Measurements from ENCODE around the gene TRIM29.
A peak's percentile ranks its signal among the peaks of the same experiment; 100 is the strongest.

GRCh38 chr11:120079750-120080610 lies 57.9 kb downstream of the TRIM29 start:
- TF ChIP-seq, protein P1, sequence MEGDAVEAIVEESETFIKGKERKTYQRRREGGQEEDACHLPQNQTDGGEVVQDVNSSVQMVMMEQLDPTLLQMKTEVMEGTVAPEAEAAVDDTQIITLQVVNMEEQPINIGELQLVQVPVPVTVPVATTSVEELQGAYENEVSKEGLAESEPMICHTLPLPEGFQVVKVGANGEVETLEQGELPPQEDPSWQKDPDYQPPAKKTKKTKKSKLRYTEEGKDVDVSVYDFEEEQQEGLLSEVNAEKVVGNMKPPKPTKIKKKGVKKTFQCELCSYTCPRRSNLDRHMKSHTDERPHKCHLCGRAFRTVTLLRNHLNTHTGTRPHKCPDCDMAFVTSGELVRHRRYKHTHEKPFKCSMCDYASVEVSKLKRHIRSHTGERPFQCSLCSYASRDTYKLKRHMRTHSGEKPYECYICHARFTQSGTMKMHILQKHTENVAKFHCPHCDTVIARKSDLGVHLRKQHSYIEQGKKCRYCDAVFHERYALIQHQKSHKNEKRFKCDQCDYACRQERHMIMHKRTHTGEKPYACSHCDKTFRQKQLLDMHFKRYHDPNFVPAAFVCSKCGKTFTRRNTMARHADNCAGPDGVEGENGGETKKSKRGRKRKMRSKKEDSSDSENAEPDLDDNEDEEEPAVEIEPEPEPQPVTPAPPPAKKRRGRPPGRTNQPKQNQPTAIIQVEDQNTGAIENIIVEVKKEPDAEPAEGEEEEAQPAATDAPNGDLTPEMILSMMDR (IDR thresholded peaks at IDR 0.05; ENCODE audit: low read depth, low read length, poor library complexity, severe bottlenecking) = peak; percentile 68
- no peak for TF ChIP-seq EZH2phosphoT487 (IDR thresholded peaks at IDR 0.05; ENCODE audit: borderline replicate concordance, low read length)

Measured in DOHH2 (cell line).